GM10847 (cell line): ENCODE results near the gene TNIP1.

Experiments
- POLR2A ChIP-seq: IDR thresholded peaks from 2 replicates; pipeline ENCODE4 v1.6.1; 2011; ENCODE audit not compliant: insufficient read length; ENCODE audit errors: extremely low read depth

TNIP1 gene

DNA sequence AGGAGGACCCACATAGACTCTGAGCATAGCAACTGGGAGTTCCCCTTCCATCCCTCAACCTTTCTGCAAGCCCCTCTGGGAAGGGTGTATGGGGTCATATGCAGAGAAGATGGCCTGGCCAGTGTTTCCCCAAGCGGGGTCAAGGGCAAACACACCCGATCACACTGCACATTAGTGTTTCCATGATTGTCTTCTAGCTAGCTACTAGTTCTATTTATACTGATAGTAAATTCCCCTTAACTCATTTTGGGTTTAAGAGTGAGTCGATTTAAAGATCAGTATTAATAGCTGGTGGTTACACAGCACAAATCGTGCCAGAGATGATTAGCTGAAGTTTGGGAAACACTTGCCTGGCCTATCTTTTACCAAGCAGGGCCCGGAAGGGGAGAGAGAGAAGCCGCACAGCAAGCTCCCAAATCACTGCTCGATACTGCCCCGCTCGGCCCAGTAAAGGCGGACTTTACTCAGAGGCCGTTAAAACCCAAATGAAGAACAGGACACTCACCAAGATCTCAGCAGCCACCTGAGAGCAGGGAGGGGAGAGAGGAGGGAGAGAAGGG is 29.4 kb upstream of the TNIP1 start:
- no peak for TF ChIP-seq POLR2A

DNA sequence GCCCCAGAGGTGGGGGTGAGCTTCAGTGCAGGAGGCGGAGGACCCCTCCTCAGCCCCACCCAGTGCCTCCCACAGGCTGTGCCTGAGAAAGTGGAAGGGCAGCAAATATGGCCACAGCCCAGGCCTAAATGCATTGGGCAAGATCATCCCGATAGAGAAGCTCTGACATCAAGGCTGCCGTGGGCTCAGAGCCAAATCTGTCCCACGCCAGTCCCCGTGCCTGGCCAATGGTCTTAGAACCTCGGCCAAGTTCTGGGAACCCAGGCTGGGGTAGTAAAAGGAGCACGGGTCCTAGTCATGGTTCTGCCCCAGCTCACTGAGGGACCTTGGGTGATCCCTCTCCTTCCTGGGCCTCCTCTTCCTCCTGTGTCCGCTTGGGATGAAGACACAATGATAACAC is 27.7 kb upstream of the TNIP1 start:
- TF ChIP-seq POLR2A: no peak

DNA sequence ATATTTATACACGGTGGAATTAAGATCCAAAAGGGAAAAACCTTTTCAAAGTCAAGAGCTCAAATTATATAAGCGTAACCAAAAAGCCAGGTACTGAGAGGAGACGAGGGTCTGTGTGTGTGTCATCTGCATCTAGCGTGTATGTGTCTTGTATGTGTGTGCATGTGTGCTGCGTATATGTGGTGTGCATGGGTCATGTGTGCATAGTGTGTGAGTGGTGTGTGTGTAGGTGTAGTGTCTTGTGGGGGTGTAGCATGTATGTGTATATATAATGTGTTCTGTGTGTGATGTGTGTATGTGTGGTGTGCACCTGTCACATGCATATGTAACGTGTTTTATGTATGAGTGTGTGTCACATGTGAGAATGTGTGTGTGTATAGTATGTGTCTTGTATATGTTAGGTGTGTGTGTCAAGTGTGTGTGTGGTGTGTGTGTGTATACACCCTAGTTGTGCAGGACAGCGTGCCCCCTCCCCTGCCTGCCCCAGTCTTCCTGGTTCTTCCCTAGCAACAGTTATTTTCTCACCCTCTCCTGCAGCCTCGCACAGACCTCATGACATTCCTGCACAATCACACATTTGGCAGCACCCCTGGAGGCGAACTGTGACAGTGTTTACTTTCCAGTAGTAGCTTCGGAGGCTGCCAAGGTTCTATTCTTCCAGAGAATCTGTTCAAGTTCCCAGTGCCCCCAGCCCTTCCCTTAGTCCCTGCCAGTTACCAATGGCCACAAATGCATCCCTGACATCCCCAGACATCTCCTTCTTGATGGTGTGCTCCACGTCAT is 27.1 kb upstream of the TNIP1 start:
- no peak for TF ChIP-seq POLR2A

DNA sequence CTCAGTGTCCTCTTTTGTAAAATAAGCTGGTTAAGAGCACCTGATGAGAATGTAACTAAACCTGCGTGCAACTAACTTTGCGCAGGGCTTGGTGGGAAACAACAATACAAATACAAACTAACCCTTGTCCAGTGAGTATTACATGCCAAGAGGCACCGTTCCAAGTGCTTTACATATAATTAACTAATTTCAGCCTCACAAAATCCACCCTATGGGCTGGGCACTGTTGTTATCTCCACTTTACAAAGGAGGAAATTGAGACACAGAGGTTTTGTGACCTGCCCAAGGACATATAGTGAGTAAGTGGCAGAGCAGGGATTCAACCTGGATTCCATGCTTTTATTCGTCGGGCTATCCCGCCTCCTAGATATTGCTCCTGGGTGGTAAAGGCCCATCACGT is 26.2 kb upstream of the TNIP1 start:
- no peak for TF ChIP-seq POLR2A

DNA sequence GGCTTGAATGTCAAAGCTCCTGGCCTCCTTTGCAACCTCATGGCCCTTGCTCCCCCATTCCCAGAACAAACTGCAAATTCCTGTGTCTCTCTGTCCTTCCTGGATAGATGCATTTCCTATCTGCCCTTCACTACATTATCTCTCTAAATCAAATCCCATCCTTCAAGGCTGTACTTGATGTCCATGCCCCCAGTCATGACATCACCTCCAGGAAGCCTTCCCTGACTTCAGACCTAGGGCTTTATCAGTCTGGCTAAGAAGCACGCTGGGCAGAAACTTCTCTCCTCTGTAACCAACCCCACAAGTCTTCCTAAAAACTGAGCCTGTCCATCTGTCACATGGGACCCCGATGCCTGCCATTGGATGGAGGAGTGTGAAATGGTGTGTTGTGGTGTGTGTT is 25.7 kb upstream of the TNIP1 start:
- TF ChIP-seq POLR2A: no peak

DNA sequence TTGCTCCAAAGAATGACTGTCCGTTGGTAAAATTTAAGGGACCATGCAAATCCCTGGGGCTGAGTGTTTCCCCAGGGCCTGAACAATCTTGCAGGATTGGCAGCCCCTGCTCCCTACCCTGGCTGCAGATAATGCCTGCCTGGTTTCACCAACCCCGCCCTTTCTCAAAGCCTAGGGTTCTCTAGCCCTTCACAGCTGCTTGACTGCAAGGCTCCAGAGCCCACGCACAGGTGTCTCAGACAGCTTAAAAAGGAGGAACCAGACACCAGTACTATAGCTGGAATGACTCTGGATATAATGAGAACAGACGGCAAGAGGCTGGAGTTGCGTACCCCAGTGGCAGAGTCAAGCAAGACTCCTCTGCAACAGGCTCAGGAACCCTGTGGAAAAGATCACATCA is 25.2 kb upstream of the TNIP1 start:
- no peak for TF ChIP-seq POLR2A

DNA sequence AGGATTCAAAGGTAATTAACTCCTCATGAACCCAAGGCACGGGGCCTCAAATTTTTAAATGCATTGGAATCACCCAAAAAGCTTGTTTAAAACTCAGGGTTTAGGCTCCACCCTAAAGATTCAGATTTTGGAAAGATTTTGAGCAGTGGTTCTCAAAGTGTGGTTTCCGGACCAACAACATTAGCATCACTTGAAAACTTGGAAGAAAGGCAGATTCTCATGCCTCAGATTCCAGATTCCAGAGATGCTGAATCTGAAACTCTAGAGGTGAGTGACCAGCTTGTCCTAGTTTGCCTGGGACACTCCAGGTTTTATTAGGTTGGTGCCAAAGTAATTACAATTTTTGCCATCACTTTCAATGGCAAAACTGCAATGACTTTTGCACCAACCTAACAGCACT is 24.7 kb upstream of the TNIP1 start:
- no peak for TF ChIP-seq POLR2A

DNA sequence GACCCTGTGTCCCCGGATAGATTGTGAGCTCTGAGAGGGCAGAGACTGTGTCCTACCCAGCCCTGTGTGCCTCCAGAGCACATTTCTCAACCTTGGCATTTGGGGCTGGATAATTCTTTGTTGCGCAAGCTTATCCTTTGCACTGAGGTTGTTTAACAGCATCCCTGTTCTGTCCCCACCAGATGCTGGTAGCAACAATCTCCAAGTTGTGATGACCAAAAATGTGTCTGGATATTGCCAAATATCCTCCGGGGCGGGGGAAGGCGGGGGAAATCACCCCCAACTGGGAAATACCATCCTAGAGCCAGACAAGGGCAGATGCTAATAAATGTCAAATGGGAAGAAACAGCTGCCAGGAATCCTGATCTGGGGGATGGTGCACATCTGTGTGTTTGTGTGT is 24.0 kb upstream of the TNIP1 start:
- no peak for TF ChIP-seq POLR2A

DNA sequence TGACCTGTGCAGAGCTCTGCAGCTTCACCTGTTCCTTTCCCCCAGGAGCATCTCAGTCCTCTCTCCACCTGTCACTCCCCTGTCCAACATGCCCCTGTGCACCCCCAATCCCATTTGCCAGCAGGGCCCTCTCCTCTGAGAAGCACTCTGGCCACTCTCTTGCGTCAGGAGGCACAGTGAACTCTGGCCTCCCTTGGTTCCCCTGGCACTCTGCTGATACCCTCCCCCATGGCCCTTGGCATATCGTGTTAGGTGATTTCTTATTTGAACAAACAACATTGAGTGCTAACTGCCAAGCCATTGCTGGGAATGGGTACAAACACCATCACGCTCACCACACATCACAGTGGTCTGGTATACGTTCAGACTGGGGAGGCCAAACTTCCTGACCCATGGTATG is 20.9 kb upstream of the TNIP1 start:
- TF ChIP-seq POLR2A: no peak

DNA sequence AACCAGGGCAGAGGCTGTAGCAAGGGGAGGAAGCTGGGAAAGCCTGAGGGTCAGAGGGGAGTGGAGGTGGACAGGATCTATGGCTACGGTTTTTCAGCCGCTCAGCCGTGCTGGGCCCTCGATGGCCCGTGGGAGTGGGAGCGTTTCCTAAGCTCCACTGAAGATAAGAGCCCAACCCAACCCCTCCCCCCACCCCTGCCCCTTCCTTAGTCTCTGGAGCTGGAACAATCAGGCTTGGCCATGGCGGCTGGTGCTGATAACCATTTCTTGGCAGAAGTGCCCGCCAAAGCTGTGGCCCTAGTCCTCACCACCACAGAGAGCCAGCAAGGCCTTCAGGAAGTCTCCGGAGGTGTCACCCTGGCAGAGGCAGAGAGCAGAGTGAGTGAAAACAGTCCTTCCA is 20.3 kb upstream of the TNIP1 start:
- TF ChIP-seq POLR2A: no peak

DNA sequence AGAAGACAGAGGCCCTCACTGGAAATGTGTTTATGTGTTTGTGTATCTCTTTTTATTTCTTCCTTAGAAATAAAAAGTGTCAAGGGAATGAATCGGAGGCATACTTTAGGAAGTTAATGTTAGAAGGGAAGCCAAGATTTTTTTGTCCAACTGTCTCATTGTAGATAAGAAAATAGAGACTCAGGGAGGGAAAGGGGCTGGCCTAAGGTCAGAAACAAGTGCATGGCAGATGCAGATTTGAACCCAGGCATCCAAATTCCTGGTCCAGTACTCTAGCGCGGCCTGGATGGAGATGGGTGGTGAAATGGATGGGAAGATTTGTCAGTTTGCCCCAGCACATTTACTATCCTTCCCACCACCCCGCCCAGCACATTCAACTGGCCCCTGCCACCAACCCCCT is 19.8 kb upstream of the TNIP1 start:
- TF ChIP-seq POLR2A: no peak

DNA sequence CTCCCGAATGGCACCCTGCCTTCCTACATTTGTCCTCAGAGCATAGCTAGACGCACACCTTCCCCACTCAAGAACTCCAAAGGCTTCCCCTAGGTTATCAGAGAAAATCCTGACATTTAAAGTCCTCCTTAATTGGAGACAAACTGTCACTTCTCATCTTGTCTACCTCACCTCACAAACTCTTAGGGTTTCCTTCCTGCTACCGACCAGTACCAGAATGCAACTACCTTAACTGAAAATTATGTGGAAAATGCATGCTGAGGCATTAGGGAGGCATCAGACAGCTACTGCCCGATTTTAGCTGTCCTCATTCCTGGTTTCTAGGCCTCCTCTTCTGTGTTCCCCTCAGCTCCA is 17.9 kb upstream of the TNIP1 start:
- no peak for TF ChIP-seq POLR2A

DNA sequence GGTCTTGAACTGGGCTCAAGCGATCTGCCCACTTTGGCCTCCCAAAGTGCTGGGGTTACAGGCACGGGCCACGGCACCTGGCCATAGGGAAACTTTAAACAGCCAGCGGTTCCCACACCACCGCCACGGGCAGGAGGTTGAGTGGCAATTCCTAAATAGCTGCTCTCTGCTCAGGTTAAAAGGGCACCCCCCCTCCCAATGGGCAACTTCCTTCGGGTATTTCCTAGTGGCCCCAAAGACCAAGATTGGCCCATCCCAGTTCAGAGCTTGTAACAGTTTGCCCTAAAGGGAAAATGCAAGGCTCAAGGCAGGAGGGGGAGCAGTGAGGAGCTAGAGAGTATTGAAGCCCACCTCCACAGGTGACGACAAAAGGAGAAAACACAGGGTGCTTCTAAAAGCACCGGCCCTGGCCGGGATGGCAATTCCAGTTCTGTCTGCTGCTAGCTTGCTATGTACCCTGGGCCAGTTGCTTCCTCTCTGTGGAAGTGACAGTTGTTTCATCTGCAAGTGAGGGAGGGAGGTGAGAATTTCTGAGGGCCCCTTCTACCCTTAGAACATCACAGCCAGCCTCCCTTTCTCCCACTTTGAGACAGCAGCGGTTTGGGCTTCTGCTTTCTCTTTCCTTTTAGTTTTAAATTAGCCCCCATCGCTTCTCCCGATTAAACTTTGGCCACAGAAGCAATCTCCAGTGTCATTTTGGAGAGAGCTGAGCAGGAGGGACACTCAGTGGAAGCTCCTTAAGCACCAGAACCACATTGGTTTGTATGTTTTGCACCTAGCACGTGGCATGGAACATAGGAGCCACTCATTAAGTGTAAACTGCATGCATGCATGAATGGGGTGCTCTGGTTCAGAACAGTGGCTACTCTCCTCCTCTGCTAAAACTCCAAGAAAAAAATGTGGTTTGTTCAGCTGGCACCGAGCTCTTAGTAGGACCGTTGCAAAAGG is 17.3 kb upstream of the TNIP1 start:
- no peak for TF ChIP-seq POLR2A

DNA sequence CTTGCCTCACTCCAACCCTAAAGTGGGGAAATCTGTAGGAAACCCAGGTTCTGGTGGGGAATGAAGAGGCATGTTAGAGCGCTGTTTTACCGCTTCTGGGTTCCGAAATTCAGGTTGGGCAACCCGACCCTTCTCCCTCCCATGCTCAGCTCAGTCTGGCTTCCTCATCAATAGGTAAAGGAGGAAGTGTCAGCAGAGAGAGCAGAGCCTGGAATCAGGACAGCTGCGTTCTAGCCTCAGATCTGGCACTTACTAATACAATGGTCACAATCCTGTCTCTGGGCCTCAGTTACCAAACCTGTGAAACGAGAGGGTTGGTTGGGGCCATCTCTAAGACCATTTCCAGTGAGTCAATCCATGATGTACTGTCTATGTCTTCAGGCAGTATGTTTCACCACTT is 16.2 kb upstream of the TNIP1 start:
- TF ChIP-seq POLR2A: no peak

DNA sequence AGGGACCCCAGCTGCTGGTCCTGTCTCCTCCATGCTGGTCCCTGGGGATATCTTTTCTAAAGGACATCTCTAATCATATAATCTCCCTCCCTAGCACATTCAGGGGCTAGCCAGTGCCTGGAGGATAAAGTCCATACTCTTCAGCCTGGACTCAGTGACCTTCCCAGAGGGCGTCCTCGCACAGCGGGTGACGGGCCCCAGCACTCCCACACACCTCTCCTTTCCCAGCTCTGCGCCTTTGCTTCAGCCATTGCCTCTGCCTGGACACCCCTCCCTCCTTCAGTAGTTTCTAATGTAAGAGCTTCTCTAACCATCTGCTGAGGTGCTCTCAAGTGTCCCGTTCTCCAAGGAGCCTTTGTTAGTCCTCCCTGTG is 15.2 kb upstream of the TNIP1 start:
- TF ChIP-seq POLR2A: no peak

DNA sequence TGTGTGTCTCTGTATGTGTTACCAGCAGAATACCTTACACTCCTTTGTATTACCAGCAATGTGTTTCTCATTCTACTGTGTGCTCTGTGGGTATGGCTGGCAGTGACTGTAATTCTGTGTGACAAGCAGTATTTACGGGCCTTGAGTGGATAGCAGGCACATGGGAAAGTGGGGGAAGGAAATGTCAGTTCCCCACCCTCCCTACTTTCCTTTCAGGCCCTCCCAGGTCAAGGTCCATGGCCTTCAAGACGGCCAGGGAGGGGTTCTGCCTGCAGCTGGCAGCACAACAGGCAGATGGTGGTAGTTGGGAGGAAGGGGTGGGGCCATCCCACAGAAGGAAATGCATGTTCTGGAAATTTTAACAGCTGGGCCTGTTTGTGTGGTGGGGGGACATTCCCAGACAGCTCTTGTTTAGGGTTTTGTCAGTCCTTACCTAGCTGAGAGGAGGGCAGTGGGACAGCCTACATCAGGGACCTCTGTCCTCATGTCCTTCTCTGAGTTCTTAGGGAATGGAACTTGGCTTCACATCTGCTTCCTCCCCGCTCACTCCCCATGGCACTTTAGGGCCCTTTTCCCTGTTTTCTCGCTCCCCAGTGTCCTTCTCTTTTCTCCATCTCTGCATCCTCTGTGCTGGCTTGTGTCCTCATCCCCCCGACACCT is 14.6 kb upstream of the TNIP1 start:
- no peak for TF ChIP-seq POLR2A

DNA sequence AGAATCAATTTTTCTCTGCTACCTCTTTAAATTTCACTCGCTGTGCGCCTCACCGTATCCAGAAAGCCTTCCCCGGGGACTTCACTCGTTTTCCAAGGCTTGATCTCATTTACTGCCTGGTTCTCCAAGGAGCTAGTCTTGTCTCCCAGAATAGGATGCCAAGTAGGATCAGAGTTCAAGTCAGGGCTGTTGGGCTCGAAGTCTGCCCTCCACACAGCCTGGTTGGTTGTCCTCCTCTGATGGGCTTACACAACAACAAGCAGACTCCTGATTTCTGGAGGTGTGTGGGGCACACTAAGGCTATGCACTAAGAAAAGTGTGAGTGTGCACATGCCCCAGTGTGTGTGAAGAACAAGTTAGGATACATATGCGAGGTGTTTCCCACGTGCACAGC is 14.0 kb upstream of the TNIP1 start:
- TF ChIP-seq POLR2A: no peak
